BLaER1 (cell line): ENCODE data around the gene ST7.

ENCODE experiments used
- H3K27ac ChIP-seq: shearing (Covaris generic); formaldehyde crosslinking; 2 replicates; pipeline ENCODE4 v1.8.1; 2022
- H3K27me3 ChIP-seq: shearing (Covaris generic); formaldehyde crosslinking; 2 replicates; pipeline ENCODE4 v1.8.1; 2022
- H3K36me3 ChIP-seq: shearing (Covaris generic); formaldehyde crosslinking; 2 replicates; pipeline ENCODE4 v1.8.1; 2022
- H3K4me1 ChIP-seq: shearing (Covaris generic); formaldehyde crosslinking; 2 replicates; pipeline ENCODE4 v1.8.1; 2022
- H3K4me2 ChIP-seq: shearing (Covaris generic); formaldehyde crosslinking; 2 replicates; pipeline ENCODE4 v1.8.1; 2022
- H3K4me3 ChIP-seq: shearing (Covaris generic); formaldehyde crosslinking; 2 replicates; pipeline ENCODE4 v1.8.1; 2022
- H3K9ac ChIP-seq: shearing (Covaris generic); formaldehyde crosslinking; 2 replicates; pipeline ENCODE4 v1.8.1; 2022
- H3K9me3 ChIP-seq: shearing (Covaris generic); formaldehyde crosslinking; 2 replicates; pipeline ENCODE4 v1.8.1; 2022
- H4K20me1 ChIP-seq: shearing (Covaris generic); formaldehyde crosslinking; 2 replicates; pipeline ENCODE4 v1.8.1; 2022
- Cebpa-rat ChIP-seq: shearing (Covaris generic); IDR thresholded peaks from 2 replicates; pipeline ENCODE4 v1.8.1; 2022

ST7 gene

DNA sequence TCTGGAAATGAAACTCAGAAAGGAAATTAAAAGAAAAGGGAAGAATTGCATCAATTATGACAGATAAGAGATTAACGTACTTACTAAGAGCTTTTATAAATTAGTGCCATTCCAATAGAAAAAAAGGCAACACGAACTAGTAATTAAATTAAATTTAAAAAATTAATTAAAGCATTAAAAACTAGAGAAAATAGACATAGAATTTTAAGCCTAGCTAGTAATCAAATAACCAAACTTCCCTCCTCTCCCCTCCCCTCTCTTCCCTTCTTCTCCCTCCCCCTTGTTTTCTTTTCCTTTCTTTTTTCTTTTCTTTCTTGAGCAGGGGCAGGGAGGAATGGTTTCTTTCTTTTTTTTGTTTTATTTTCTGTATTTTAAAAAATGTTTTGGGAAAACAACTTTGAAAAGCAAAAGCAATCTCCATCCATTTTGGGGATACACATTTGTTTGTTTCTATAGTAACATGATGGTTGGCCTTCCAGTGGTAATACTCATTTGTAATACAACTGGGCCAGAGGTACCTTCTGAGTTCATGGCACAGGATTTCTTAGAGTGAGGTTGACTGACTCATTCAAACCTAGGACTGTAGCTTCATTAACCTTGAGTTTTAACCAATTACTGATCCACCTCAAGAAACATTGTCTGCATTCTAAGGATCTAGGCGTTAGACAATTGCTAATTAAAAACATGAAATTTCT lies 132.6 kb downstream of the ST7 start:
- Histone ChIP-seq H3K4me2 (peak overlapping the region; percentile 76), H3K27ac (no peak overlapping the region), H3K27me3 (no peaks in the 10 kb centered on the region), H3K36me3 (no peaks in the 10 kb centered on the region), H4K20me1 (no peaks in the 10 kb centered on the region), H3K9ac (no peak overlapping the region), H3K4me1 (peaks cover 44% of the 10 kb centered on the region), H3K9me3 (no peaks in the 10 kb centered on the region), H3K4me3 (no peak overlapping the region)
- TF ChIP-seq Cebpa-rat = no peak

DNA sequence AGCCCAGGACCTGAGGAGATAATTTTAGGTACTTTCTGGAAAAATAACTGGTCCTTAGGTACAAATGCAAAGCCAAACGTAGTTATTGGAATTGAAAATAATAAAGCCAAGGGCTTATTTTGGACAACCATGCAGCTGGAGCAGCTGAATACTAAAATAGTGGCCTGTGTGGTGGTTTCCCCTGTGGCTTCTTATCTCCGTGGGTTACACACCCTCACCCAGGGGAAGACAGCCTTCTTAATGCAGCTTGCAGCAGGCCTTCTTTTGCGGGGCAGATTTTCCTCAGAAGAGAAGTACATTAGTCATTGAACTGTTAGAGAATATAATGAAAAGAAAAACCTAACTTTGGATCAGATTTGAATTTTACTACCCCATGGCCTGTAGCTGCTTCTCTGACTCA lies 133.5 kb downstream of the ST7 start:
- no peaks in the 10 kb centered on the region for H3K36me3 ChIP-seq
- H3K27me3 ChIP-seq = no peaks in the 10 kb centered on the region
- no peak overlapping the region for H3K9ac ChIP-seq
- no peak overlapping the region for H3K27ac ChIP-seq
- no peak for TF ChIP-seq Cebpa-rat
- H3K4me3 ChIP-seq = no peak overlapping the region
- H4K20me1 ChIP-seq = no peaks in the 10 kb centered on the region
- H3K4me1 ChIP-seq = peaks cover 44% of the 10 kb centered on the region
- no peaks in the 10 kb centered on the region for H3K9me3 ChIP-seq
- peak overlapping the region; percentile 76 for H3K4me2 ChIP-seq

DNA sequence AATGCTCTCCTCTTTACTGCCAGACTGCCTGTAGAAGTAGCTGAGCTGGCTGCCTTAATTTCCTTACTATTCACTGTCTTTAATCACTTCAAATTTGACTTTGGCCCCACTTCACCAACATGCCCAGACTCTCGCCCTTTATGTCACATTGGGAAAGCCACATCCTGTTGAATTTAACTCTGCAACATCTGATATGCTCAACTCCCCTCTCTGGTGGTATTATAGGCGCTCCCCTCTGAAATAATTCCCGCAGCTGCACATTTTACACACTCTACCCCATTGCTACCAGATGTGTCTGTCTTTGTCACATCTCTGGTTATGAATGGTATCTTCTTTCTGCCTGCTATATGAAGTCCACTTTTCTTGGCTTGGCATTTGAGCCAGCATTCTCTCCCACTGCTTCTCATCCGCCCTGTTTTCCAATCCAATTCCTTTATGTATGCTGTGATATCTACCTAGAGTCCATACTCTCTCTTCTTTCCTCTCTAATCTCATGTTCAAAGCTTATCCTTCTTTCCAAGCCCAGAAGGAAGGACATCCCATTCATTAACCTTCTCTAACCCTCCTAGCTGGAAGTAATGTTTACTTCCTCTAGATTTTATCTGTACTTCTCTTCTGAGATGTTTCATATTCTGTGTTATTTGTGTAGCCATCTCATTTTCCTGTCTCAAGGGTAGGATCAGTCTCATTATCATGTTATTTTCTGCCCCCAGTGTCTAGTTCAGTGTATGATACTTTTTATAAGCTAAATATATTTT lies 134.5 kb downstream of the ST7 start:
- H3K27ac ChIP-seq = no peak overlapping the region; the same call in 1 of the 2 replicates

DNA sequence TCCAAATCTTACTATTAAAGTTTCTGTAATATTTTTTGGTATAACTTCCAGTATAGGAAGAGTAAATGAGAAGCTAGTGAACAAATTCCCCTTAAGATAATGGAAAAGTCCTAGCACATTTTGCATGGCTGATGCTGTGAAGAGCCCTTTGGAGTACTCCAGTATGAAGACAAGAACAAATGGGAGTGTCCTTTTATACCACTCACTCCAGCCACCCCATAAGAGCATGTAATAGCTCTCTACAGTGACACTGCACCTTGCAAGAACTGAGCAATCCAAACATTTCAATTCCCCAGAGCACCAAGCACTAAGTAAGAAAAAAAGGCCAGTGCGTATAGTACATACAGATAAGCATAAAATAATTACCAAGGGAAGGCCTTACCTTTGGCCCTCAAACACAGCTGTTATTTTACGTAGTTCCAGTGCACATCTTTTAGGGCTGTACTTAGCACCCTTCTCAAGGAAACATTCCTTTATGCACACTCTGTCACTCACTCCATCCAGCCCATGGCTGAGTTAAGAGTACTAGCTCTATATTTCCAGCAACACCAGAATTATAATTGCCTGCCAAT lies 135.4 kb downstream of the ST7 start:
- Histone ChIP-seq H3K9me3 (no peaks in the 10 kb centered on the region), H3K4me3 (no peak overlapping the region), H3K9ac (no peak overlapping the region), H3K27ac (no peak overlapping the region), H4K20me1 (no peaks in the 10 kb centered on the region), H3K4me2 (no peak overlapping the region; the same call in 1 of the 2 replicates), H3K4me1 (peaks cover 38% of the 10 kb centered on the region), H3K27me3 (no peaks in the 10 kb centered on the region), H3K36me3 (no peaks in the 10 kb centered on the region)
- TF ChIP-seq Cebpa-rat = no peak

More for the DNA sequence above, 134.5 kb downstream of the ST7 start:
- Histone ChIP-seq H3K4me2 (peak overlapping the region; percentile 76), H3K4me1 (peaks cover 44% of the 10 kb centered on the region), H3K4me3 (no peak overlapping the region), H3K9me3 (no peaks in the 10 kb centered on the region), H3K9ac (no peak overlapping the region), H3K36me3 (no peaks in the 10 kb centered on the region), H3K27me3 (no peaks in the 10 kb centered on the region), H4K20me1 (no peaks in the 10 kb centered on the region)
- no peak for TF ChIP-seq Cebpa-rat

DNA sequence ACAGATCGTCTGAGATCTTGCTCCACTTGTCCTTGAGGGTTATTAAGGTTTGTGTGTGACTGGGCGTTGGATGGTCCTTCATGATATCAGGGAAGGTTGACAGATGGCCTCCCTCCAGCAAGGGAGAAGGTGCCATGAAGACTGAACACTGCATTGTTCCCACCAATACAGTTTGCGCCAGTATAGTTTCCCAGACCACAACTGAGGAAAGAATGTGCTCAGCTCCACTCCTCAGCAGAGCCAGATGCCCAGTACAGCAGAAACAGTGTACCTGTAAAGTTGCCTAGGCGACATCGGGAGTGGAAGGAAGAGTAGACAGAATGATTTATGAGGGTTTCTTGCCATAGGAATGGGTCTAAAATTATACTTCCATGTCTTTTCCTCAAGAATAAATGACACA lies 137.5 kb downstream of the ST7 start:
- H3K9me3 ChIP-seq = no peaks in the 10 kb centered on the region

DNA sequence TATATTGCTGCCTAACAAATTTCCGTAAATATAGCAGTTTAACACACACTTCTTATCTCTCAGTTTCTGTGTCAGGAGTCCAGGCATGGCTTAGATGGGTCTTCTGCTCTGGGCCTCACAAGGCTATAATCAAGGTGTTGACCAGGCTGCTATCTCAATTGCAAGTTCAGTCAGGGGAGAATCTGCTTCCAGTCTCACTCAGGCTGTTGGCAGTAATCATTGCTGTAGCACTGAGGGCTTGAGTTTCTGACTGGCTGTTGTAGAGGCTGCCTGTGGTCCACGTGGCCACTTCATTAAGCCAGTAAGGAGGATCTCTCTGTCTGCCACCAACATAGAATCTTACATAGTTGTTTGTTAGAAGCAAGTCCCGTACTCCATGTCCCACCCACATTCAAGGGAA lies 138.4 kb downstream of the ST7 start:
- Histone ChIP-seq H3K4me1 (peaks cover 36% of the 10 kb centered on the region), H3K4me2 (no peak overlapping the region), H3K9ac (no peak overlapping the region), H3K27me3 (no peaks in the 10 kb centered on the region), H3K9me3 (no peaks in the 10 kb centered on the region), H4K20me1 (no peaks in the 10 kb centered on the region), H3K4me3 (no peak overlapping the region), H3K36me3 (no peaks in the 10 kb centered on the region), H3K27ac (no peak overlapping the region)
- no peak for TF ChIP-seq Cebpa-rat

More for the DNA sequence above, 137.5 kb downstream of the ST7 start:
- Histone ChIP-seq H3K36me3 (no peaks in the 10 kb centered on the region), H3K9ac (no peak overlapping the region), H3K4me1 (peaks cover 37% of the 10 kb centered on the region), H3K4me3 (no peak overlapping the region), H3K27me3 (no peaks in the 10 kb centered on the region), H3K27ac (no peak overlapping the region), H3K4me2 (no peak overlapping the region), H4K20me1 (no peaks in the 10 kb centered on the region)
- no peak for TF ChIP-seq Cebpa-rat

DNA sequence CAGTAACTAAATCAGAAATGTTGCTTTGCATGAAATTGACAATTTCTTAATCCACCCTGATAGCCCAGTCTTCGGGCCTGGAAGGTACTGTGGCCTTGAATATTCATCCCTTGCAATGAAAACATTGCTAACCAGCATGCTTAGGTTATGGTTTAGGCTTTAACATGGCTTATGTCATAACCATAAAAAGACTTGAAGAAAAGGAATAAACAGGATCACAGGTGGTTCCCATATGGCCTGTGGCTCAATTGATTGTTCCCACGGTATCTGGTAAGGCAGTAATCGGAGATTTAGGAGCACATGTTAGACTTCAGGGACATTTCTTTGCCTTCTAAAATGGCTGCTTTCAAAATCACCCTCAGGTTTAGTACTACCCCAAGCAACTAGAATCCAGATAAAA lies 139.5 kb downstream of the ST7 start:
- H3K36me3 ChIP-seq = no peaks in the 10 kb centered on the region
- peaks cover 26% of the 10 kb centered on the region for H3K4me1 ChIP-seq
- H3K27me3 ChIP-seq = no peaks in the 10 kb centered on the region
- no peak overlapping the region for H3K4me3 ChIP-seq
- no peak overlapping the region for H3K27ac ChIP-seq
- no peak overlapping the region for H3K4me2 ChIP-seq
- no peak for TF ChIP-seq Cebpa-rat
- no peaks in the 10 kb centered on the region for H4K20me1 ChIP-seq
- no peak overlapping the region for H3K9ac ChIP-seq
- no peaks in the 10 kb centered on the region for H3K9me3 ChIP-seq

DNA sequence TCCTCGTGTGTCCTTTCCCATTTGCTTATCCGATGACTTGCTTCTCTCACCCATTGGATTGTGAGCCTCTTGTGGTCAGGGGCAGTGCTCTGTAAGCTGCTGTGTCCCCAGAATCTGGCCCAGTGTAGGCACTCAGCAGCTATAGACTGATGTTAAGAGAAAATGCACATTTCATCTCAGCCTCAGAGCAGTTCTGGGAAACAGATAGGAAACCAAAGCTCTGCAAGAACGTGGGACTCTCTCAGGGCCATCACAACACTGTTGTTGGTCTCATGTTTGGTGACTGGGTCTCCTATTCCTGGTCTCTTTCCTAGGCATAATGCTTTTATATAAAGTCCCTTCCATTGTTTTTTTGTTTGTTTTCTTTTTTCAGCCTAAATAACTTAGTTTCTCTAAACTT lies 141.2 kb downstream of the ST7 start:
- TF ChIP-seq Cebpa-rat = no peak
- no peak overlapping the region for H3K9ac ChIP-seq
- no peaks in the 10 kb centered on the region for H3K9me3 ChIP-seq

DNA sequence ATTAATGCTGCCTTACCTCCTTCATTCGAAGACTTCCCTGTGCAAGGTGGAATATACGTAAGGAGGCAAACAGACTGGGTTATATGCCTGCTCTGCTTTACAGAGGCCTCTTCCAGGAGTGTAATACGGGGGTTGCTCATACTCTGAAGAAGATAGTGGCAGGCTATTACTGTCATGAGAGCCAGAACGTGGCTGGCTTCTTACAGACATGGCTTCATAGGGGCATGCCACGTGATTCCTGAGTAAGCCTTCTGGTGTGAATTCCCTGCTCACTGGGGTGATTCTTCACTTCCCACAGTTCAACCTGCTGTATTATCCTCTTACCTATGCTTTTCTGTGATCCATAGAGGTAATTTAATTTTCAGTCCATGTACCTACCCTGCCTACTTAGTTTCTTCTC lies 141.8 kb downstream of the ST7 start:
- Histone ChIP-seq H3K27me3 (no peaks in the 10 kb centered on the region), H3K9me3 (no peaks in the 10 kb centered on the region), H3K36me3 (no peaks in the 10 kb centered on the region), H3K9ac (no peak overlapping the region), H3K4me2 (no peak overlapping the region), H3K4me1 (peaks cover 12% of the 10 kb centered on the region), H4K20me1 (no peaks in the 10 kb centered on the region), H3K4me3 (no peak overlapping the region), H3K27ac (no peak overlapping the region)
- no peak for TF ChIP-seq Cebpa-rat

More for the DNA sequence above, 141.2 kb downstream of the ST7 start:
- Histone ChIP-seq H3K27me3 (no peaks in the 10 kb centered on the region), H3K4me2 (no peak overlapping the region), H3K27ac (no peak overlapping the region), H3K4me1 (peaks cover 12% of the 10 kb centered on the region), H3K36me3 (no peaks in the 10 kb centered on the region), H3K4me3 (no peak overlapping the region), H4K20me1 (no peaks in the 10 kb centered on the region)

DNA sequence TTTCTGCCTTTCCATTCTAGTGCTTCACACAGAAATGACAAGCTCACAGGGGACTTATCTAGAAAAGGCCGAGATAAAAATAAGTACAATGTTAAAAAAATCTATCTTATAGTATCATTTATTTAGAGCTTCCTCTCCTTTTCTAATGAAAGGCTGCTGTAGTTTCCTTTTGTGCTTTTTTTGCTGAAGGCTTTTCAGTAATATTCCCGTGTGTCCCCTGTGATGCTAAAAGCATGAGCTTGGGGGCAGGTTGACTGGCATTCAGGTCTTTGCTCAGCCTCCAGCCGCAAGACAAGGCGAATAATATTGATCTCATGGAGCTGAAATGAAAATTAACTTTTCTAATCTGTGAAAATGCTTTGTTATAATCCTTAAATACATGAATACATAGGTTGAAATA lies 143.0 kb downstream of the ST7 start:
- no peak overlapping the region for H3K4me3 ChIP-seq
- no peaks in the 10 kb centered on the region for H3K9me3 ChIP-seq
- H3K36me3 ChIP-seq = no peaks in the 10 kb centered on the region
- H3K27ac ChIP-seq = no peak overlapping the region
- peak overlapping the region; percentile 27 for H3K4me2 ChIP-seq
- H4K20me1 ChIP-seq = no peaks in the 10 kb centered on the region
- H3K27me3 ChIP-seq = no peaks in the 10 kb centered on the region
- H3K4me1 ChIP-seq = peaks cover 12% of the 10 kb centered on the region
- TF ChIP-seq Cebpa-rat = no peak
- H3K9ac ChIP-seq = no peak overlapping the region
